Endodermal cell (in vitro differentiated cells): ENCODE results near the gene VAC14. TPM values are rescaled to one million over a fixed set of nuclear protein-coding genes. Genes with fewer than 3 reads are reported as not detected.

ENCODE experiments used
- DNase-seq: peaks from one replicate; pipeline ENCODE4 v3.0.0-alpha.2; 2017
- H3K27ac ChIP-seq: 2 replicates; pipeline ENCODE4 v1.5.1; 2013; ENCODE audit warnings: mild to moderate bottlenecking, low read depth, low read length, moderate library complexity
- H3K27me3 ChIP-seq: 2 replicates; pipeline ENCODE4 v1.6.1; 2013; ENCODE audit warnings: mild to moderate bottlenecking, low read length, moderate library complexity; ENCODE audit not compliant: insufficient read depth, control insufficient read depth, poor library complexity, severe bottlenecking
- H3K36me3 ChIP-seq: 2 replicates; pipeline ENCODE4 v1.7.0; 2013; ENCODE audit warnings: mild to moderate bottlenecking, low read length, moderate library complexity; ENCODE audit not compliant: control insufficient read depth, insufficient read depth
- H3K4me1 ChIP-seq: one replicate; pipeline ENCODE4 v1.7.0; 2013; ENCODE audit warnings: low read length; ENCODE audit not compliant: control insufficient read depth, insufficient read depth
- H3K4me3 ChIP-seq: 2 replicates; pipeline ENCODE4 v1.5.1; 2013; ENCODE audit warnings: mild to moderate bottlenecking, low read length, moderate library complexity
- H3K9ac ChIP-seq: 2 replicates; pipeline ENCODE4 v1.6.1; 2013; ENCODE audit warnings: mild to moderate bottlenecking, low read length, moderate library complexity; ENCODE audit not compliant: poor library complexity, severe bottlenecking; ENCODE audit errors: extremely low read depth
- H3K9me3 ChIP-seq: 2 replicates; pipeline ENCODE4 v1.6.1; 2013; ENCODE audit warnings: mild to moderate bottlenecking, low read length, moderate library complexity; ENCODE audit not compliant: control insufficient read depth
- H3K27ac Mint-ChIP-seq: 2 replicates; pipeline ENCODE4 v1.8.0; 2020; ENCODE audit warnings: mixed read lengths
- H3K27me3 Mint-ChIP-seq: 2 replicates; pipeline ENCODE4 v1.8.0; 2021; ENCODE audit warnings: mild to moderate bottlenecking, mixed read lengths; ENCODE audit not compliant: insufficient read depth
- H3K36me3 Mint-ChIP-seq: 2 replicates; pipeline ENCODE4 v1.8.0; 2020; ENCODE audit warnings: low read depth, mixed read lengths
- H3K4me1 Mint-ChIP-seq: 2 replicates; pipeline ENCODE4 v1.8.0; 2020; ENCODE audit warnings: mixed read lengths
- H3K4me3 Mint-ChIP-seq: 2 replicates; pipeline ENCODE4 v1.8.0; 2020; ENCODE audit warnings: mild to moderate bottlenecking, moderate library complexity, mixed read lengths
- H3K9me3 Mint-ChIP-seq: 2 replicates; pipeline ENCODE4 v1.8.0; 2020; ENCODE audit warnings: mild to moderate bottlenecking, mixed read lengths
- CTCF ChIP-seq: fragments of 200-600 bp; sonication (generic); conservative IDR thresholded peaks from 2 replicates; pipeline ENCODE4 v1.5.0; 2021; ENCODE audit warnings: antibody characterized with exemption, mild to moderate bottlenecking
- WGBS, 2 experiments: methylation state at CpG; one replicate each; pipeline versions ENCODE4 v1.1.5 to v1.1.7; 2013; ENCODE audit warnings: missing lambda C conversion rate in 2 of 2, mixed read lengths in 1 of 2; ENCODE audit not compliant: insufficient coverage in 1 of 2, insufficient read length in 1 of 2; 5-methylcytosine and 5-hydroxymethylcytosine counted together
- total RNA-seq, 2 donors: library from RNA; stranded (reverse); fragmentation: NEBNext Ultra II Directional in 1 of 2; extraction: Animal tissue kit (Norgen Biotek cat#: 25700) in 1 of 2; gene quantifications; 2 replicates in 1 of 2; 3 replicates in 1 of 2; pipeline ENCODE4 v1.2.1, GENCODE V29; 2021

Gene VAC14
- total RNA-seq, 2 donors from 2014 or later = 47.5 to 48.7 TPM

GRCh38 chr16:70778901-70779309 is 22.1 kb downstream of the VAC14 start:
- 71 to 78% methylated on average over 6 to 8 of the region's 8 CpGs for WGBS, 2 experiments
- Mint-ChIP-seq H3K9me3 (peaks cover 5% of the 10 kb centered on the region), H3K4me3 (no peak overlapping the region), H3K4me1 (no peaks in the 10 kb centered on the region), H3K27ac (no peak overlapping the region), H3K36me3 (peaks cover 62% of the 10 kb centered on the region), H3K27me3 (no peaks in the 10 kb centered on the region)
- H3K4me3 ChIP-seq = no peak overlapping the region
- H3K9me3 ChIP-seq = peaks cover 8% of the 10 kb centered on the region
- DNase-seq = peak; percentile 92
- no peaks in the 10 kb centered on the region for H3K27me3 ChIP-seq
- TF ChIP-seq CTCF = no peak
- H3K9ac ChIP-seq = no peak overlapping the region
- no peak overlapping the region for H3K27ac ChIP-seq
- no peaks in the 10 kb centered on the region for H3K4me1 ChIP-seq
- H3K36me3 ChIP-seq = peaks cover 70% of the 10 kb centered on the region

DNA sequence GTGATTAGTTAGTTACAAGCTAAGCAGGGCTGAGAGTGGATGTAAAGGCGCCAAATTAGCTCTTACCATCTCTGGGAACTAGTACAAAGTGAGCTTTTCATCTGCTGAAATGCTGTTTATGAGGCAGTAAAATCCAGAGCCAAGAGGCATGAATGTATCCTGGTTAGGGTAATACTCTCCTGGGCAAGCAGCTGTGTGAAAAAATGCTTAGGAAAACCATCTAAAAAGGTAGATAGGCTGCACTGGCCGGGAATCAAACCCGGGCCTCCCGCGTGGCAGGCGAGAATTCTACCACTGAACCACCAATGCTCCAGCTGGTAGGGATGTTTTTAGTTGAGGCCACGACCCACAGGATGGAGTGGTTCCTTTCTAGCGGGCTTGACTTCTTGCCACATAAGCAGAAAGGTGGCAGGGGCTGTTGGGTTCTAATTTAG is 23.0 kb downstream of the VAC14 start:
- H3K4me1 Mint-ChIP-seq = no peaks in the 10 kb centered on the region
- Histone ChIP-seq H3K27ac (no peak overlapping the region), H3K9me3 (peaks cover 8% of the 10 kb centered on the region), H3K9ac (no peak overlapping the region), H3K4me1 (no peaks in the 10 kb centered on the region), H3K27me3 (no peaks in the 10 kb centered on the region), H3K4me3 (no peak overlapping the region), H3K36me3 (peaks cover 60% of the 10 kb centered on the region)
- no peak for DNase-seq
- no peaks in the 10 kb centered on the region for H3K27me3 Mint-ChIP-seq
- no peak for TF ChIP-seq CTCF
- peaks cover 5% of the 10 kb centered on the region for H3K9me3 Mint-ChIP-seq
- H3K4me3 Mint-ChIP-seq = no peak overlapping the region
- WGBS, 2 experiments = 91 to 100% methylated on average over 3 to 7 of the region's 8 CpGs
- no peak overlapping the region for H3K27ac Mint-ChIP-seq
- peaks cover 59% of the 10 kb centered on the region for H3K36me3 Mint-ChIP-seq

- no peaks in the 10 kb centered on the region for H3K27me3 ChIP-seq
- no peaks in the 10 kb centered on the region for H3K27me3 Mint-ChIP-seq
- no peak overlapping the region for H3K9ac ChIP-seq
- TF ChIP-seq CTCF = no peak
- H3K36me3 ChIP-seq = peaks cover 55% of the 10 kb centered on the region
- no peaks in the 10 kb centered on the region for H3K4me1 ChIP-seq
- no peak overlapping the region for H3K4me3 ChIP-seq
- WGBS, 2 experiments = 94 to 96% methylated on average over 4 to 9 of the region's 9 CpGs
- no peak overlapping the region for H3K27ac Mint-ChIP-seq
- peaks cover 58% of the 10 kb centered on the region for H3K36me3 Mint-ChIP-seq
- peaks cover 5% of the 10 kb centered on the region for H3K9me3 Mint-ChIP-seq
- peaks cover 8% of the 10 kb centered on the region for H3K9me3 ChIP-seq
- no peak for DNase-seq
- H3K4me3 Mint-ChIP-seq = no peak overlapping the region
- no peak overlapping the region for H3K27ac ChIP-seq
- no peaks in the 10 kb centered on the region for H3K4me1 Mint-ChIP-seq
Measured at GRCh38 chr16:70777496-70777895, 23.5 kb downstream of the VAC14 start.
